ENCODE data around the gene HADHA. TPM values are rescaled to one million over a fixed set of nuclear protein-coding genes. Genes with fewer than 3 reads are reported as not detected.

HADHA gene
- total RNA-seq, 2 donors from 2014 or later: 98.3 to 110 TPM

DNA sequence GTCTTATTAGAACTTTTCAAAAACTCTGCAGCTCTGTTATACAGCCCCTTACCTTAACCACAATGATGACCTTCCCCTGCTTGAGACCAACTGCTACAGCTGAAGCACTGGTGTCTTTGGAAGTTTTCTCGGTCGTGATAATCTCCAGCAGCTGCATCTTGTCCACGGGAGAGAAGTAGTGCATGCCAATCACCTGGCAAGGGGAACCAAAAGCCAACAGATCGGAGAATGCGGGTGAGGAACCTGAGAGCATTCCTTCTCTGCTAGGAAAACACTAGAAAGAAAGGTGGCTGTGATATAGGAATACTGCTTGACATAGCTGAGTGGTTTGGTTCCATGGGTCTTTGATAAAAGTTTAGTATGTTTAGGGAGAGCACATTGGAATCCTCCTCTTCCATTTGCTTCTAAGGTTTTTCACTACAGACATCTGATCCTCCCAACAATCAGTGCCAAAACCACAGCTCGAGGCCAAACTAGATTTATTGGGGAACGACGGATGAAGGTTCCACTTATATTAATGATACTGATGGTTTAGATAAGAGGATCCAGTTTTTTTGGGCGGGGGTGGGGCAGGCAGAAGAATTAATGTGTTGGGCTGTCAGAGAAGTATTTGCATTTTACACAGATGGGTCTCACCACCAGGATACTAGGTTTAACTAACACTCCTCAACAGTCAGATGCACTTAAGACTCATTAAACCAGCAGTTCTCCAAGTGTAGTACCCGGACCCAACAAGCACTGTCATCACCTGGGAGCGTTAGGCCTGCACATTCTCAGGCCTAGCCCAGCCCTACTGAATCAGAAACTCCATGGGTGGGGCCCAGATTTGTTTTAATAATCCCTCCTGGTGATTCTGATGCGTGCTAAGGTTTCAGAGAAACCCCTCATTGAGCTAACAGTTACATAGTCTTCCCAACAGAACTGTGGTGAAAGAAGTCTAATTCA, 49.1 kb downstream of the HADHA start:
- H3K4me1 ChIP-seq: no peaks in the 10 kb centered on the region
- no peak for DNase-seq
- H3K27ac ChIP-seq: no peak overlapping the region
- intact Hi-C loops (cut with DNase I): no loop called here
- H3K9me3 ChIP-seq: no peaks in the 10 kb centered on the region
- H3K36me3 ChIP-seq (replicated peaks in 1 of 2; ENCODE audit: insufficient read depth in 1 of 2, low read depth in 2 of 2): peaks cover 34 to 38% of the 10 kb centered on the region in 2 donors
- WGBS, 2 donors: 71 to 74% methylated on average over 12 of the region's 12 CpGs
- ATAC-seq: no peak
- TF ChIP-seq POLR2A (IDR thresholded peaks at IDR 0.05) (no peak), CTCF (IDR thresholded peaks at IDR 0.05) (no peak)
- no peak overlapping the region for H3K4me3 ChIP-seq
- H3K27me3 ChIP-seq: no peaks in the 10 kb centered on the region

DNA sequence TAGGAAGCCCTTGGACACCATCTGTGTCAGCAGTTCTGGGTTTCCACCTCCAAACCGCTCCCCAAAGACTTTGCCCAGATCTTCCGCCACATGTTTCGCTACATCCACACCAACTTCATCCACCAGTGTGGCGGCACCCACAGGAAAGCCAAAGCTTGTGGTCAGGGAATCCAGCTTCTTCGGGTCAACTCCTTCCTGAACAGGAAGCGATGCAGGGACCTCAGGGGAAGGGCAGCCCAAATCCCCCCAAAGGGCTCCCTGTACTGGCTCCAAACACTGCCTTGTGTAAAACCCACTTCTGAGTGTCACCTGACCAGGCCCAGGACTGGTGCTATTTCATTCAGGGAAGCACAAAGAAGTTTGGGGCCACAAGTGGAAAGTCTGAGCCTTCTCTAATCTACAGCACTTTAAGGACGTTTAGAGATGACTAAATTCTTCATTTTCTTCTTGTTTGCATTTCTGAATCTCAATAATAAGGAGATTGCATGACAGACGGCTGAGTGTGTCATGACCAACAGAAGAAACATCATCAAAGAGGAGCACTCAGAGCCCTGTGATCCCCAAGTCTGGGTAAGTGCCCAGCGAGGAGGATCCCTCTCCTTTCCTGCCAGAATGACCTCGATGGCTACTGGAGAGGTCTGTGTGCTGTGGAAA, 50.7 kb downstream of the HADHA start:
- DNase-seq: no peak
- H3K9me3 ChIP-seq: no peaks in the 10 kb centered on the region
- intact Hi-C loops (cut with DNase I): no loop called here
- 85 to 91% methylated on average over 9 to 10 of the region's 10 CpGs for WGBS, 2 donors
- H3K27ac ChIP-seq: no peak overlapping the region
- TF ChIP-seq CTCF (IDR thresholded peaks at IDR 0.05) (no peak), POLR2A (IDR thresholded peaks at IDR 0.05) (no peak)
- no peaks in the 10 kb centered on the region for H3K4me1 ChIP-seq
- H3K4me3 ChIP-seq: no peak overlapping the region
- peaks cover 31 to 35% of the 10 kb centered on the region in 2 donors for H3K36me3 ChIP-seq (replicated peaks in 1 of 2; ENCODE audit: insufficient read depth in 1 of 2, low read depth in 2 of 2)
- ATAC-seq: no peak
- H3K27me3 ChIP-seq: no peaks in the 10 kb centered on the region

DNA sequence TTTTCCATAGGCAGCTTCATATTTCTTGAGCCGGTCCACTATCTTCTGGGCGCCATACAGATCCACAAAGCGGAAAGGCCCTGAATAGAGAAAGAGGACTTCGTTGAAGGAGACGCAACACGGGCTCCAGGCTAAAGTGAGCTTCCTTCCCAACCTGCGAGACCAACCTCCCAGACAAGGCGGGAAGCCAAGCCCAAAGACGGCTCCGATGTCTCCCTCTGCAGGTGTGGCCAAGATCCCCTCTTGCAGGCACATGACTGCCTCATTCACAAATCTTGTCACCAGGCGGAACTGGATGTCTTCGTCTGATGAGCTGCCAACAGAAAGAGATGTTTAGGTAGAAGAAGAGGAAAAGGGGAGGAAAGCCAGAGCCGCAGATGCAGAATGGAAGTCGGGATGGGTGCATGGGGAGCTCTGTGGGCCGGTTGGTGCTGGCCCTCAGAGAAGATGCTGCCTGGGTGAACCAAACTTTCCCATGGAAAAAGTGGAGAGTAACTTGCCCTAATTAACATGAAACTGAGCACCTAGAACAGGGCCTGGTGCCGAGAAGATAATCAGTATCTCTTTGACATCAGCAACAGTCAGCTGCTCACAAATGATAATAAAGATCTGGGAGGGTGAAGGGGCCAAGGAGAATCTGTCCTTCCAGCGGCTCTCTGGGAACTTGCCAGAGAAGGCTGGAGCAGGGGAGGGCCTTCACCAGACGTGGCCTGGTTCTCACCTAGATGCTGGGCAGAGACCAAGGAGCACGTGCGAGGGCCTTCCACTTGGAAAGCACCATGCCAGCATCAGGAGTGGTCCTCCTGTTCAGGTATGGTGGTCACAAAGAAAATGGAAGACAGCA, 52.9 kb downstream of the HADHA start:
- intact Hi-C loops (cut with DNase I): no loop called here
- Histone ChIP-seq H3K9me3 (no peaks in the 10 kb centered on the region), H3K4me3 (no peak overlapping the region), H3K4me1 (no peaks in the 10 kb centered on the region), H3K27ac (no peak overlapping the region), H3K27me3 (no peaks in the 10 kb centered on the region), H3K36me3 (replicated peaks in 1 of 2; ENCODE audit: insufficient read depth in 1 of 2, low read depth in 2 of 2) (peaks cover 26 to 31% of the 10 kb centered on the region in 2 donors)
- ATAC-seq (no peak), DNase-seq (no peak)
- WGBS, 2 donors: 76 to 84% methylated on average over 20 of the region's 20 CpGs
- TF ChIP-seq CTCF (IDR thresholded peaks at IDR 0.05): no peak
- TF ChIP-seq POLR2A (IDR thresholded peaks at IDR 0.05): no peak

DNA sequence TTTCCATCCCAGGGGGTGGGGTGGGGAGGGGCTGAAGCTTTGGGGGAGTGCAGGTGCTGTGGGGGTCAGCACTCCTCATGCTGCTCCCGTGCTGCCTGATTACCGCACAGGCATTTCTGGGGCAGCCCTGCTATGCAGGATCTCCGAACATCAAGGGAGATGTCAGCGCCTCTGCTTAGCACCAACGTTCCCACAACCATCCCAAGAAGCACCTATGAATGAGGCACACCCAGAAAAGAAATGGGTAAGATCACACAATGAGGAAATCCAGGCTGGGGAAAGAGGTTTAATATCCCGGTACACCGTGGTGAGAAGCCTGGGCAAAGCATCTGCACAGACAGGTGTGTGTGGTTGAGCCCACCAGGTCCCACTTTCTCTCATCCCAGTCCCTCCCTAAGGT, 54.1 kb downstream of the HADHA start:
- intact Hi-C loops (cut with DNase I): no loop called here
- Histone ChIP-seq H3K9me3 (no peaks in the 10 kb centered on the region), H3K27ac (no peak overlapping the region), H3K4me3 (no peak overlapping the region), H3K36me3 (replicated peaks in 1 of 2; ENCODE audit: insufficient read depth in 1 of 2, low read depth in 2 of 2) (peaks cover 23 to 31% of the 10 kb centered on the region in 2 donors), H3K27me3 (no peaks in the 10 kb centered on the region), H3K4me1 (peaks cover 4% of the 10 kb centered on the region)
- TF ChIP-seq POLR2A (IDR thresholded peaks at IDR 0.05): no peak
- TF ChIP-seq CTCF (IDR thresholded peaks at IDR 0.05): no peak
- WGBS, 2 donors: 83 to 87% methylated on average over 6 to 7 of the region's 7 CpGs
- ATAC-seq (no peak), DNase-seq (no peak)
